ENCODE measurements around the gene GDI2. TPM values are rescaled to one million over a fixed set of nuclear protein-coding genes. Genes with fewer than 3 reads are reported as not detected.
"Not testable (repeated sequence)": the region's sequence is repeated elsewhere in the genome, so short reads cannot be mapped to it uniquely, and the experiment has no call there.

GDI2 gene
- total RNA-seq, 1 experiment from 2014 or later = 383 TPM

- Histone ChIP-seq H3K4me1 (ENCODE audit: low read length) (no peaks in the 10 kb centered on the region), H4K20me1 (ENCODE audit: insufficient read depth, low read depth, low read length) (no peaks in the 10 kb centered on the region), H3K9ac (ENCODE audit: low read length) (no peak overlapping the region), H3K36me3 (ENCODE audit: insufficient read depth, low read length) (peaks cover 80% of the 10 kb centered on the region), H3K79me2 (ENCODE audit: low read length) (peaks cover 87% of the 10 kb centered on the region), H3K27ac (ENCODE audit: low read length) (no peak overlapping the region), H3K9me2 (replicated peaks; ENCODE audit: insufficient read depth, low read length) (no peaks in the 10 kb centered on the region), H3K9me3 (ENCODE audit: low read length) (no peaks in the 10 kb centered on the region), H2AFZ (ENCODE audit: low read length) (no peak overlapping the region), H3K27me3 (ENCODE audit: low read length) (no peaks in the 10 kb centered on the region), H3K4me2 (ENCODE audit: low read depth, low read length, poor library complexity, severe bottlenecking) (no peak overlapping the region), H3K4me3 (ENCODE audit: low read length) (no peak overlapping the region)
- DNase-seq = no peak
Observed at GRCh38 chr10:5789626-5790025, 23.6 kb downstream of the GDI2 start.

GRCh38 chr10:5788969-5789368, 24.3 kb downstream of the GDI2 start:
- H3K4me3 ChIP-seq (ENCODE audit: low read length) = no peak overlapping the region
- no peaks in the 10 kb centered on the region for H3K9me2 ChIP-seq (replicated peaks; ENCODE audit: insufficient read depth, low read length)
- peaks cover 81% of the 10 kb centered on the region for H3K36me3 ChIP-seq (ENCODE audit: insufficient read depth, low read length)
- no peaks in the 10 kb centered on the region for H4K20me1 ChIP-seq (ENCODE audit: insufficient read depth, low read depth, low read length)
- H3K9ac ChIP-seq (ENCODE audit: low read length) = no peak overlapping the region
- H3K4me1 ChIP-seq (ENCODE audit: low read length) = no peaks in the 10 kb centered on the region
- H3K27ac ChIP-seq (ENCODE audit: low read length) = no peak overlapping the region
- no peak overlapping the region for H3K4me2 ChIP-seq (ENCODE audit: low read depth, low read length, poor library complexity, severe bottlenecking)
- DNase-seq = no peak
- H3K79me2 ChIP-seq (ENCODE audit: low read length) = peaks cover 88% of the 10 kb centered on the region
- H3K27me3 ChIP-seq (ENCODE audit: low read length) = no peaks in the 10 kb centered on the region
- H3K9me3 ChIP-seq (ENCODE audit: low read length) = no peaks in the 10 kb centered on the region
- H2AFZ ChIP-seq (ENCODE audit: low read length) = no peak overlapping the region

GRCh38 chr10:5783300-5783699, 29.9 kb downstream of the GDI2 start:
- Histone ChIP-seq H3K27ac (ENCODE audit: low read length) (no peak overlapping the region), H3K79me2 (ENCODE audit: low read length) (peaks cover 96% of the 10 kb centered on the region), H3K4me3 (ENCODE audit: low read length) (no peak overlapping the region), H3K27me3 (ENCODE audit: low read length) (no peaks in the 10 kb centered on the region), H2AFZ (ENCODE audit: low read length) (no peak overlapping the region), H3K9me2 (replicated peaks; ENCODE audit: insufficient read depth, low read length) (no peaks in the 10 kb centered on the region), H3K36me3 (ENCODE audit: insufficient read depth, low read length) (peaks cover 79% of the 10 kb centered on the region), H3K9me3 (ENCODE audit: low read length) (no peaks in the 10 kb centered on the region), H3K4me1 (ENCODE audit: low read length) (no peaks in the 10 kb centered on the region), H4K20me1 (ENCODE audit: insufficient read depth, low read depth, low read length) (peaks cover 14% of the 10 kb centered on the region; the same call in 1 of the 2 replicates), H3K4me2 (ENCODE audit: low read depth, low read length, poor library complexity, severe bottlenecking) (no peak overlapping the region), H3K9ac (ENCODE audit: low read length) (no peak overlapping the region)
- no peak for DNase-seq

- Histone ChIP-seq H3K9me3 (ENCODE audit: low read length) (no peaks in the 10 kb centered on the region), H3K4me2 (ENCODE audit: low read depth, low read length, poor library complexity, severe bottlenecking) (no peak overlapping the region), H3K4me3 (ENCODE audit: low read length) (no peak overlapping the region), H3K79me2 (ENCODE audit: low read length) (peaks cover 95% of the 10 kb centered on the region), H3K4me1 (ENCODE audit: low read length) (no peaks in the 10 kb centered on the region), H3K27me3 (ENCODE audit: low read length) (no peaks in the 10 kb centered on the region), H4K20me1 (ENCODE audit: insufficient read depth, low read depth, low read length) (peaks cover 17% of the 10 kb centered on the region; the same call in 1 of the 2 replicates), H3K9me2 (replicated peaks; ENCODE audit: insufficient read depth, low read length) (no peaks in the 10 kb centered on the region), H3K9ac (ENCODE audit: low read length) (no peak overlapping the region), H3K27ac (ENCODE audit: low read length) (no peak overlapping the region), H3K36me3 (ENCODE audit: insufficient read depth, low read length) (peaks cover 71% of the 10 kb centered on the region), H2AFZ (ENCODE audit: low read length) (no peak overlapping the region)
- DNase-seq = no peak
Observed at GRCh38 chr10:5782174-5782573, 31.1 kb downstream of the GDI2 start.

- H3K4me1 ChIP-seq (ENCODE audit: low read length) = no peaks in the 10 kb centered on the region
- H3K36me3 ChIP-seq (ENCODE audit: insufficient read depth, low read length) = peaks cover 70% of the 10 kb centered on the region
- no peak overlapping the region for H3K9ac ChIP-seq (ENCODE audit: low read length)
- peaks cover 25% of the 10 kb centered on the region; the same call in 1 of the 2 replicates for H4K20me1 ChIP-seq (ENCODE audit: insufficient read depth, low read depth, low read length)
- peaks cover 98% of the 10 kb centered on the region for H3K79me2 ChIP-seq (ENCODE audit: low read length)
- no peak overlapping the region for H3K27ac ChIP-seq (ENCODE audit: low read length)
- H3K9me3 ChIP-seq (ENCODE audit: low read length) = no peaks in the 10 kb centered on the region
- no peak overlapping the region for H3K4me3 ChIP-seq (ENCODE audit: low read length)
- no peak overlapping the region for H2AFZ ChIP-seq (ENCODE audit: low read length)
- H3K9me2 ChIP-seq (replicated peaks; ENCODE audit: insufficient read depth, low read length) = no peaks in the 10 kb centered on the region
- DNase-seq = no peak
- H3K27me3 ChIP-seq (ENCODE audit: low read length) = no peaks in the 10 kb centered on the region
- no peak overlapping the region for H3K4me2 ChIP-seq (ENCODE audit: low read depth, low read length, poor library complexity, severe bottlenecking)
Observed at GRCh38 chr10:5779730-5780129, 33.5 kb downstream of the GDI2 start.

GRCh38 chr10:5777758-5778157, 35.5 kb downstream of the GDI2 start:
- not testable (repeated sequence) for H3K9me2 ChIP-seq (replicated peaks; ENCODE audit: insufficient read depth, low read length); H3K9me3 ChIP-seq (ENCODE audit: low read length); H3K4me3 ChIP-seq (ENCODE audit: low read length); H3K27me3 ChIP-seq (ENCODE audit: low read length); H2AFZ ChIP-seq (ENCODE audit: low read length); DNase-seq; H3K9ac ChIP-seq (ENCODE audit: low read length); H3K4me1 ChIP-seq (ENCODE audit: low read length); H3K4me2 ChIP-seq (ENCODE audit: low read depth, low read length, poor library complexity, severe bottlenecking); H3K27ac ChIP-seq (ENCODE audit: low read length)
- Histone ChIP-seq H3K36me3 (ENCODE audit: insufficient read depth, low read length) (peaks cover 65% of the 10 kb centered on the region), H4K20me1 (ENCODE audit: insufficient read depth, low read depth, low read length) (peaks cover 30% of the 10 kb centered on the region), H3K79me2 (ENCODE audit: low read length) (peaks cover 98% of the 10 kb centered on the region)

GRCh38 chr10:5776881-5777197, 36.4 kb downstream of the GDI2 start:
- no peak for DNase-seq
- H3K9me2 ChIP-seq (replicated peaks; ENCODE audit: insufficient read depth, low read length) = no peaks in the 10 kb centered on the region
- no peak overlapping the region for H3K4me2 ChIP-seq (ENCODE audit: low read depth, low read length, poor library complexity, severe bottlenecking)
- H2AFZ ChIP-seq (ENCODE audit: low read length) = no peak overlapping the region
- no peaks in the 10 kb centered on the region for H3K9me3 ChIP-seq (ENCODE audit: low read length)
- H3K36me3 ChIP-seq (ENCODE audit: insufficient read depth, low read length) = peaks cover 61% of the 10 kb centered on the region
- no peak overlapping the region for H3K4me3 ChIP-seq (ENCODE audit: low read length)
- H3K27me3 ChIP-seq (ENCODE audit: low read length) = no peaks in the 10 kb centered on the region
- no peaks in the 10 kb centered on the region for H3K4me1 ChIP-seq (ENCODE audit: low read length)
- H3K79me2 ChIP-seq (ENCODE audit: low read length) = peaks cover 97% of the 10 kb centered on the region
- H4K20me1 ChIP-seq (ENCODE audit: insufficient read depth, low read depth, low read length) = peaks cover 31% of the 10 kb centered on the region
- H3K9ac ChIP-seq (ENCODE audit: low read length) = no peak overlapping the region
- no peak overlapping the region for H3K27ac ChIP-seq (ENCODE audit: low read length)

GRCh38 chr10:5776136-5776880, 36.9 kb downstream of the GDI2 start:
- H3K27ac ChIP-seq (ENCODE audit: low read length) = no peak overlapping the region

More at GRCh38 chr10:5776136-5776880, 36.9 kb downstream of the GDI2 start:
- no peak overlapping the region for H2AFZ ChIP-seq (ENCODE audit: low read length)
- DNase-seq = no peak
- H3K9me2 ChIP-seq (replicated peaks; ENCODE audit: insufficient read depth, low read length) = no peaks in the 10 kb centered on the region
- H3K4me1 ChIP-seq (ENCODE audit: low read length) = no peaks in the 10 kb centered on the region
- peaks cover 94% of the 10 kb centered on the region for H3K79me2 ChIP-seq (ENCODE audit: low read length)
- H4K20me1 ChIP-seq (ENCODE audit: insufficient read depth, low read depth, low read length) = peaks cover 31% of the 10 kb centered on the region
- H3K9ac ChIP-seq (ENCODE audit: low read length) = no peak overlapping the region
- H3K27me3 ChIP-seq (ENCODE audit: low read length) = no peaks in the 10 kb centered on the region
- no peak overlapping the region for H3K4me3 ChIP-seq (ENCODE audit: low read length)
- no peak overlapping the region for H3K4me2 ChIP-seq (ENCODE audit: low read depth, low read length, poor library complexity, severe bottlenecking)
- H3K9me3 ChIP-seq (ENCODE audit: low read length) = no peaks in the 10 kb centered on the region
- H3K36me3 ChIP-seq (ENCODE audit: insufficient read depth, low read length) = peaks cover 60% of the 10 kb centered on the region
